GM19397 (cell line): ENCODE data around the gene WWOX.

Source experiments
- ATAC-seq: cut with Tn5 transposase; IDR thresholded peaks from one replicate; pipeline ENCODE4 v1.9.1; 2021; ENCODE audit warnings: mild to moderate bottlenecking, moderate library complexity; ENCODE audit not compliant: unreplicated experiment

WWOX gene

DNA sequence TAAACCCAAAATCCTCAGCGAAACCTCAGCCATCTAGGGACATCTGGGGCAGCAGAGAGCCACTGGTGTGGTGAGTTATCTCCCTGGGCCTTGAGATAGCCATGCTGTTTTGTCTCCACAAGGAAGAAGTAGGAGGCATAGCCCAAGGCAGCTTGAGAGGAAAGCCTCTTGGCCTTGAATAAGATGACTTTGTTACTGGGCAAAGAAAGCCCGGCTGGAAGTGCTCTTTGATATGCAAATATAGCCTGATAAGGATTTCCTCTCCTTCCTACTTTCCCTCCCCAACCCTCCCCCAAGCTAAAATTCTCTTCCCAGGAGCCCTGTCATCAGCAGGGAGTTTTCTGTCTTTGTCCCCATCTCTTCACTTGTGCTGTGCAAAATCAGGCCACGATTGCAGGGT, 806.7 kb downstream of the WWOX start:
- no peak for ATAC-seq

DNA sequence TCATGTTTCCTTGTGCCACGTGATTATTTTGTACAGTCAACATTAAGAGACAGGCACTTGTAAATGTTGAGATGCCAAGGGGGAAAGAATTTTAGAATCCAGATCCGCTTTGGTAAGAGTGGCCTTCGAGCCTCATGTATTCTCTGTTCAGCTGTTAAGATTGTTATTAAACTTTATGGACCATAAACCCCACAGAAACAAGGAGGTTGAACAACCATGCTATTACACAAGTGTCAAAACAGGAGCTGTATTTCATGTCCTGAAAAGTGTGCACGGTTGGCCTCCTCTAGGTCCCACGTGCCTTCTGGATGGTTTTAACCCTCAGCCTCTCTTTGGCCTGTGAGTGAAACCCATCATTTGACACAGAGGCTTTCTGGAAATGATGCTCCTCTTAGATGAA, 809.8 kb downstream of the WWOX start:
- ATAC-seq = no peak

DNA sequence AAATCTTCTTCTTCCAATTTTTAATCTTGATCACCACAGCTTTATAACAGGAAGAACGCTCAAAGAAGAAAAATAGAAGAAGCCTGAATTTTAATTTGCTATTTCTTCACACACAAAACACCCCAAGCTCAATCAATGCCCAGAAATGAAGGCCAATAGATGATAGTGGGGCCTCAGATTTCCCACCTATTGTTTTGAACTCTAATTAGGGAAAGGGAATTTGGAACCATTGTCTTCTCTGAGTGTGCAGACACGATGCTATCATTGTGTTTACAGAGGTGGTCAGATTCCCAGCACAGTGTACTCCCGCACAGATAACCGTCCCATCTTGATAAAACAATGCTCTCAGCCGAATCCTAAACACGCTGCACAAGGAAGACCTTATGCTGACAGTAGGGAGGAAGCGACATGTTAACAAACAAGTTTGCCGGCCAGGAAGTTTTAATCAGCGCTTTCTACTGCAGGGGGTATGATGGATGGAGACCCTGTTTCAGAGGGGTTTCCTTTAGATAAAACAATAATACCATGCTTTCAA, 816.4 kb downstream of the WWOX start:
- ATAC-seq = no peak

DNA sequence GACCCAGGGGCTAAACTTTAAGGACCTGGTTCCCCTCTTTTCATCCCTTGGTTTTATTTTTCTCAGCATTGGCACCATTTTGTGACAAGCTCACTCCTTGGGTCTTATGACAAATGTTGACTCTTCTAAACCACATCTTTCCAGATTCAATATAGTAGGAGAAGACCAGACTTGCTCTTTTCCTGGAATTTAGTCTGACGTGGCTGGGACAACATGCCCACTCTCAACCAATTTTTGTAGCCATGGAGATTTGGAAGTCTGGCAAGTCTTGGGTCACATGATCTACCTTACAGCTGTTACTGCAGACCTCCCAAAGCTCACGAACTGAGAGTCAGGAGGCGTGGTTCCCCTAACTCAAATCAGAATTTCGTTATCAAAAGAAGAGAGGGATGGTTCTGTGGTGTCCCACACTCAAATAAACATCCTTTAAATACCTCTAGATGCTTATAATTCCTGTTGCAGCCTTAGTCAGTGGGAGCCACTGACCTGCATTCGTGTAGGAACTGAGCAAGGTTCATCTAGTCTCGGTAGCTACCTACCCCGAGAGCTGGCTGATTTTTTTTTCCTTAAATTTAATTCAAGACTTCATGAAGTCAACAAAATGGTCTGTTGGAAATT, 817.6 kb downstream of the WWOX start:
- ATAC-seq = no peak

DNA sequence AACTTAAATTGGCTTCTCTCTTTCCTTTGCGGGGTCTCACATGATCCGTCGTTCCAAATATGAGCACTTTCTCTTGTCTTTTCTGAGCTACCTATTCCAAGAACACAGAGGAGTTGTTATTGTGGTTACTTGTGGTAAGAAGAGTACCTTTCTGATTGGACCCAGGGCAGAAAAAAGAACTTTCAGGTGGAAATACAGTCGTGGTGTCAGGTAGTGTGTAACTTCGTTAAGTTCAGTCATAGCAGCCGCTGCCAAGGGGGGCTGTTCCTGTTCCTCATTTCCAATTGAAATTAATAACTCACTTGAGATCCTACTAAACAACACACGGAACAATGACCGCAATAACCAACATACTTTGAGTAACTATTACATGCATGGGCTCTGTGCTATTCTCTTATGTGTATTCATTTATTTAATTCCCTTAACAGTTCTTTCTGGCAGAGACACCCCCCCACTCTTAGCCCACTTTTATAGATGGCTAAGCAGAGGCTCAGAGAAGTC, 819.4 kb downstream of the WWOX start:
- no peak for ATAC-seq

DNA sequence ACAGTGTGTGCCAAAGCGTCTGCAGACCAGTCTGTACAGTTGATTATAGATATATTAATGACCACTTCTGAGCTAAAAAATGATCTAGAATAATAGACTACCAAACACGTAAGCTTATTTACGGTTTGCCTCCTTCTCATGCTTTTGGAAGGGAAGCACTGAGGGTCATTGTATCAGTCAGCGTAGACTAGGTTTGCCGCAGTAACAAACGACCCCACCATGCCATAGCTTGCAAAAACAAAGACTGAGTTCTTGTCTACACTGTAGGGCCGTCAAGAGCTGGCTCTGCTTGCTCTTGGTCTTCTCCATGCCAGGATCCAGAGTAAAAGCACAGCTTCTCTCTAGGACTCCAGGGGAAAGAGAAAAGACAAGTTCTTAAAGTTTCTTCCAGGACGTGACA, 820.4 kb downstream of the WWOX start:
- ATAC-seq = no peak

DNA sequence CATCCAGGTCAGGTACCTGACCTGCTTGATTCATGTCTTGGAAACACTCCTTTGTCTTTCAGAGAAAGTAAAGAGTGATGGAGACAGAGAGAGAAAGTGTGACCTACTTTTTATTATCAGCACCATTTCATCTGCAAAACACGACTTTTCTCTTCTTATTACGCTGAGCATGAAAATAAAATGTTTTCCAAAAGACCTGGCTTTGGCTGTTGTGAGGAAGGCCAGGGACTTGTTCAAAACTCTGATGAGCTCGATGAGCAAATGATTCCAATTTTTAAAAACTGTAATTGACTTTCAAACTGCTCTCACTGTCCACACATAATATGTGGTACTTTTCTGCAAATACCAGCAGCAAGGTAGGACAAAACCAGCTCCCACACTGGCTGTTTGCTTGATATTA, 821.2 kb downstream of the WWOX start:
- no peak for ATAC-seq

DNA sequence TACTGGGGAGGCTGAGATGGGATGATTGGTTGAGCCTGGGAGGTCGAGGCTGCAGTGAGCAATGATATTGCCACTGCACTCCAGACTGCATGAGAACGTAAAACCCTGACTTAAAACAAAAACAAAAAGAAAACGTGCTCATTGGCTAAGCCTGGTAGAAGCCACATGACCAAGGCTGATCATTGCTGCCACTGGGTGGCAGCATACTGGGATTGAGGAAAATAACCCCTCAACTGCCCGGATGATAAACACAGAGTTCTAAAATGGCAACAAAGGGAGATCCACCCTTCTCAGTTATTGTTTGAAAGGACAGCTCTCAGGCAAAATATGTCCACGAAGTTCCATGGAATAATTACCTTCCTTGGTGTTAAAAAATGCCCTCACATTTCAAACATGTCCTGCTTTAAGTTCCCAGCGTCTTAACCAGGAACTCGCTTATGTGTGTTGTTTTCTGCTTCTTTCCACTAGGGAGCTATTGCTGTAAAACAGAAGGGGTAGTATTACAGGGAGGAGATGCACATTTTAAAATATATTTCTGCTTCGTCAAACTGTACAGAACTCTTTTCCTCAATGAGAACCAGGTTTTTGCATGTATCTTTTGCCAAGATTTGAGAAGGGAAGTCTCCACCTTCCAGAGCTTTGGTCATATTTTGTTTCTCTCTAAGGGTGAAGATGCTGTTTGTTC, 825.8 kb downstream of the WWOX start:
- no peak for ATAC-seq

DNA sequence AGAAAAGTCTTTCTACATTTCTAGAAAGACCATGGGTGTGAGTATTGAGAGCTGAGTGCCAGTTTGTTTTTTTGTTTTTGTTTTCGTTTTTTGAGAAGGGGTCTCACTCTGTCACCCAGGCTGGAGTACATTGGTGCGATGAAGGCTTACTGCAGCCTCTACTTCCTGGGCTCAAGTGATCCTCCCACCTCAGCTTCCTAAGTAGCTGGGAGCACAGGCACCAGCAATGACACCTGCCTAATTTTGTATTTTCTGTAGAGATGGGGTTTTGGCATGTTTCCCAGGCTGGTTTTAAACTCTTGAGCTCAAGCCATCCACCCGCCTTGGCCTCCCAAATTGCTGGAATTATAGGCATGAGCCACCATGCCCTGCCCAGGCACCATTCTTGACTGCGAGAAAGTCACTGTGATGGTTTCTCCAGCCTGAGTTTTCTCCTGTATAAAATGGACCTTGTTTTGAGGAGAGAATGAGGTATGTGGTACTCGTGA, 827.3 kb downstream of the WWOX start:
- no peak for ATAC-seq

DNA sequence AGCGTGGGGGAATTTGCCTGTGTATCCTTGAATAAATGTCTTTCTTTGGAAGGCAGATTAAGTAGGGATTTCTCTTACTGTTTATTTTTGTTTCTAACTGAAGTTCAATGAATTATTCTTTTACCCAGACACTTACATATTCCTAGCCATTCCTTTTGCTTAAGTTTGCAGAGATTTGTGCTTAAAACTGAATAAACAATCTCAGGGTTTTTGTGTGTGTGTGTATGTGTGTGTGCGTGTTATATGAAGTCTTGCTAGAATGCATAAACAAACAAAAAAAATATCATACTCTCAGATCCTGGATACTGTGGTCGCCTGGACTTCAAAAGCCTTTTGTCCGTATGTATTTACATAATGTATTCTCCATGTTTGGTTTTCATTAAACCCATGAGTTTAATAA, 828.3 kb downstream of the WWOX start:
- ATAC-seq = no peak

DNA sequence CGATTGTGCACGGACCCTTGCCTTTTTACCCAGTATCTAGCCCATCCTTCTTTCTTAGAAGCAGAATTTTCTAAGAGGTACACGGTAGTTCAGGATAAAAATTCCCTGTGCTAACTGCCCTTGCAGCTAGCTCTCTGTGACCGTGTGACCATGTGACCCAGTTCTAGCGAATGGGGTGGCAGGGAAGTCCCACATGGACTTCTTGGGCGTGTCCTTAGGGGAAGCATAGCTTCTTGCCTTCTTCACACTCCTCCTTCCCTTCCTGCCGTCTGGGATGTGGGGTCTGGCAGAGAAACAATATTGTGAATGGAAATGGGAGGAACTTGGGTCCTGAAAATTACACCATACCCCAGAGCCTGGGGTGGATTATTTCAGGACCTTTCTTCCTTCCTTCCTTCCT, 830.4 kb downstream of the WWOX start:
- ATAC-seq = no peak

DNA sequence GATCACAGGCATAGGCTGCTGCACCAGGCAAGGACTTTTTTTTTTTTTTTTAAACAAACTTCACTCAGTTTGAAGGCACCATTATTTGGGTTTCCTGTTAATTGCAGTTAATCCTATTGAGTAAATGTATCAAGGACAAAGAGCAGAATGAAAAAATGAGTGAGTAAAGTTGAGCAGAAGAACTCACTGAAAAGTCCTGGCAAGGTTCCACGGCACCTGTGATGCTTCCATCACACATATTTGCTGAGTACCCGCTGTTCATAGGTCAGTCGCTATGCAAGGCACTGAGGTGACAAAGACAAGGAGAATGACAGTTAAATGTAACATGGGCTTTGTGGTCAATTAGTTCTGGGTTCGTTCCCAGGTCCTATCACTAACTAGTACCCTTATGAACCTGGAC, 831.1 kb downstream of the WWOX start:
- ATAC-seq = no peak

DNA sequence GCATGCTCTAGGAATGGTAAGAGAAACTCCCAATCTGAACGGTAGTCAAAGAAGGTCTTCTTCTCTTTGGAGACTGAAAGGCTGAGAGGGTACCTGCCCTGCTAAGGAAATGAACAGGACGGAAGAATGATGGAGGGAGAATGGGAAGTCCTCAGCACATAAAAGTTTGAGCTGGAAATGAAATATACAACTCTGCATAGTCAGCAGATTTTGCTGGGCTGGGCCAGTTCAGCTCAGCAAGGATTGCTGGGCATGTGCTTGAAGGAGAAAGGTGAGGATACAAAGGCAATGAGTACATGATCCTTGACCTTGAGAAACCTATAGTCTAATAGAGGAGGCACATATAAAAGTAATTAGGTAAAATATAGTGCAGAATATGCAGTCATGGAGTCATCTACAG, 831.8 kb downstream of the WWOX start:
- ATAC-seq = no peak

DNA sequence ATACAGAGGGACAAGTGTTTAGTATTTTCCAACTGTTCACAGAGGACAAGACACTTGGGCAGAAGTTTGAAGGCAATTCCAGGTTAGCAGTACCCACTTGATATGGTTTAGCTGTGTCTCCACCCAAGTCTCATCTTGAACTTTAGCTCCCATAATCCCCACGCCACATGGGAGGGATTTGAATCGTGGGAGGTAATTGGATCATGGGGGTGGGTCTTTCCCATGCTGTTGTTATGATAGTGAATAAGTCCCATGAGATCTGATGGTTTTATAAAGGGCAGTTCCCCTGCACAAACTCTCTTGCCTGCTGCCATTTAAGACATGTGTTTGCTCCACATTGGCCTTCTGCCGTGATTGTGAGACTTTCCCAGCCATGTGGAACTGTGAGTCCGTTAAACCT, 832.2 kb downstream of the WWOX start:
- ATAC-seq = no peak

DNA sequence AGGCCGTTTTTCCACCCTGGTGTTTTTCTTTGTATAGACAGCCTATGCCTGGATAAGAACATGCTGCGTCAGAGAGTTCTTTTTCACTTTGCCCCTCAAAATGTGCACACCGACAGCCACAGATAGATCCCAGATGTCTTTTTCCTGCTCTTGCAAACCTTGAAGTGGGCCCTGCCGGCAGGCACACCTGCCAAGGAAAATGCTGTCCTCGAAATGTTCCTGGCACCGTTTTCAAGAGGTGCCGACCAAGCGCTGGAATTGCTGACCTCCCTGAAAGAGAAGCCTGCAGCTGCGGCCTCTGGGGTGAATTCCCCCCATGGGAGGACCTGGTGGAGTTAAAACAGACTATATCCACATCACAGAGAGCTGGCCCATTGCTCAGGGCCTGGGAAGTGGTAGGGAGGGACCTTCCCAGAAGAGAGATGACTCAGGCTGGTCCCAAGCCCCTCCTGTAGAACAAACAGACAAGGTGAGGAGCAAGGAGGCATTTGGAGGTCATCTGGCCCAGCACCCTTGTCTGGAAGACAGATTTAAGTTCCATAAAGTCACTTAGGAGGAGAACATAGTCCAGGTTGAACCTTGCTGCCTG, 833.0 kb downstream of the WWOX start:
- no peak for ATAC-seq

DNA sequence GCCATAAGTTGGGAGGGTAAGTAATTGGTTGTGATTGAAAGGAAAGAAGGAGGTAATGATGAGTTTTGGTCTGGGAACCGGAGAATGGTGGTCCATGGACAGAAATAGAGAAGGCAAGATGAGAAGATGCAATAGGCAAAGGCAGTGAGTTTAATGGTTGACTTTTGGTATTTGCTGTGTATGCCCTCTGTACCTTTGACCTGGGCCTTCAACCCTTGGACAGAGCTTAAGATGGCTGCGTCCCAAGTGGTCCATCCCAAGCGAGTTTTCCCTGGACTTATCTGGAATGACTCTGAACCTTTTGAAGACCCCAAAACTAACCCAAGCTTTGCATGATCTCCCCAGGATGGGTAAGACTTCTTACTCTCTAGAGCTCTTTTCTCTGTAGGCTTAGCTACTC, 836.6 kb downstream of the WWOX start:
- ATAC-seq = no peak

DNA sequence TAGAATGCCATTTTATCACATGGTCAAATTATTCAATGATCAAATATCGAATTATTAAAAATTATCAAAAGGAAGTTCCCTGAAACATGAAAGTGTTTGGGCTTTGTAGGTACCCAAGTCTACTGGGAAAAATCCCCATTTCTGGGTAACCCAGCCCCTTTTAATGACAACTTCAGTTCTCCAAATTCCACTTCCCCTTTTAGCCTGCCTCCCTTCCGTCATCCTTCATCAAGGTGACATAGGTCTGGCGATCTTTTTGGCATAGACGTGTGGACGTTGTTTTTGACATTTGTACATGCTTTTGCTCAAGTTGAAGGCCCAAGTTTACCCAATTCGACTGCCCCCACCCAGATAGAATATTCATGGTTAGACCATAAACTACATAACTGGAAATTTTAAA, 840.1 kb downstream of the WWOX start:
- no peak for ATAC-seq

DNA sequence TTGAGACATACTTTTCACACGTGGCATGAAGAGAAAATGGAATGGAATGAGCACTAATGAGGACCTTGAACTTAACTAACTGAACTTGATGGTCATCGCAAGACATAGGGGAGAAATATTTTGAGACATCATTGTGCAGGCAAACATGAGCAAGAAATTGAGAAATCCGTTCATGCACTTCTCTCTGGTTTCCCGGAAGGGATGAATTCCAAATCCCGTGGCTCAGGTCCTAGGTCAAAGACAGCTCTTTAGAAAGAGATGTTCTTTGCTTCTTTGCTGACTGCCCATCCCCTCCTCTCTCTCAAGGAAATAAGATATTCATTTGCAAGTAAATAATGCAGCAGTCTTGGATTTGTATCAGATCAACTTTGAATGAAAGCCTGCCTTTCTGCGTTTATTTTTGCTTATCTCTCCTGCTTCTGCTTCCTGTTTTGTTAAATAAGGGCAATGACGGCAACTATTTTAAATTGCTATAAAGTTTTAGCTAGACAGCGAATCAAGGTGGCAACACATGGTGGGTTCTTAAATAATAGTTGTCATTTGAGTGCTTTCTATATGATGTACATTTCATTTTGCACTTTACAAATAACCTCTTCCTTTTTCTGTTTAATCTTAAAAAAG, 843.3 kb downstream of the WWOX start:
- no peak for ATAC-seq

DNA sequence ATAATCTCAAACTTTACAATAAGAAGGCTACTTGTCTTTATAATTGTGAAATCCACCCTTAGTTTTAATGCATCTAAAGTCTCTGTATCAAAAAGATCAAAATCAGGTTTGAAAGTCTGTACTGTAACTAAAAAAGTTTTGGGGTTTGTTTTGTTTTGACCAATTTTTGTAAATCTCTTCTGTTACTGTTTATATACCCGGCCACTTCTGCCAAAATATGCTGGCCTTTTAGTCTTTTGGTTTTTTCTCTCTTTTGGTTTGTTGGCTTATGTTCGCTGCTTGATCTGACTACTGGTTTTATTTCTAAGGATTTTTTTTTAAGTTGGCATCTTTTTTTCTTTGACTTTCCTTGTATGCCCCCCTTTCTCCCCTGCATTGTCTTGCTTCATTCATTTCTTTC, 845.9 kb downstream of the WWOX start:
- no peak for ATAC-seq

DNA sequence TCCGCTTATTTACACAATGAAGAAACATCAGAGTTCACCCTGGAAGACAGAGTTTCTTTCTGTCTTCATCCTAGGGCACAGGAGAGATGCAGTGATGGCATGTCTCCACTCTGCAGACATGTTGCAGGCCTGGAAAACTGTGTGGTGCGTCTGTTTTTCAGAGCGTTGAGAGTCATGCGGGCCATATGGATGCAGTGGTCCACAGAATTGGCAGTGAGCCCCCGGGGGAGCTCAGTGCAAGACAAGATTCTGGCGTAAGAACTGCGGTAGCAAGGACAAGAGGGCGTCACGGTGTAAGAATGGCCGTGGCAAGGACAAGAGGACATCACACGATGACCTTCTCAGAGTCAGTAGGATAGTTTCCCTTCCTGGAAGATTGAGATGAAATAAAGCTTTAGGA, 847.1 kb downstream of the WWOX start:
- no peak for ATAC-seq

DNA sequence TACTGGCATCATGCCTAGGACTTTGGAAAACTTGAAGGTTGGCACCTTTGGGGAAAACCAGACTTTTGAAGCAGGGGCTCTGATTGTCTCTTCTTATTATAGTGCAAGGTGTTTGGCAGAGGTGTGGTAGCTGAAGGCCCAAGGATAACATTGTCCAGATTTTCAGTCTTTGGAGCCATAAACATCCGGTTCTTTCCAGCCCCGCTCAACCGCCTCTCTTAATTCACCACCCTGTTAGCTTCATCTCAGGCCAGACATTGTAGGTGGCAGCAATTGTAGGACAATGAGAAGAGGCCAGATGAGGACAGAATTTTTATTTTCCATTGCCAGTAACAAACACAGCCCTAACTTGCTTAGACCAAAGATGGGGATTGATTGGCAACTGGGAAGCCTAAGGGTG, 851.3 kb downstream of the WWOX start:
- ATAC-seq = no peak

DNA sequence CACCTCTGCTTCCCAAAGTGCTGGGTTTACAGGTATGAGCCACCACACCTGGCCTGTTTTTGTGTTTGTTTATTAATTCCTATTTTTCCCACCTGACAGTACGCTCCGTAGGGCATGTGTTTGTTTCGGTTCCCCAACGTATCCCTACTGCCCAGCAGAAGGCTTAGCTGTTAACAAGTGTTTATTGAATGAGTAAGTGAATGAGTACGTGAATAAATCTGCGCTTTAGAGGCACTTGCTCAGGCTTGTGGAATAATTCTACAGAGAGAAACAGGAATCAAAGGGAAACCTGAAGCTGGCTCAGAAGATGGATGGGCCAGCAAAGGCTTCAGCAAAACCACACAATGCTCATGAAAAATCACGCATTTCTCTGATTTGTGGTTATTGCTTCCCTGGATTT, 853.2 kb downstream of the WWOX start:
- no peak for ATAC-seq
